Activated T-cell treated with anti-CD3 and anti-CD28 coated beads for 24 hours (primary cell): ENCODE measurements around the gene ANKRD34A.
"Not testable (repeated sequence)": the region's sequence is repeated elsewhere in the genome, so short reads cannot be mapped to it uniquely, and the experiment has no call there.

Experiments
- DNase-seq: peaks from one replicate; pipeline ENCODE4 v3.0.0-alpha.2; 2020; ENCODE audit warnings: low read depth

Gene ANKRD34A

DNA sequence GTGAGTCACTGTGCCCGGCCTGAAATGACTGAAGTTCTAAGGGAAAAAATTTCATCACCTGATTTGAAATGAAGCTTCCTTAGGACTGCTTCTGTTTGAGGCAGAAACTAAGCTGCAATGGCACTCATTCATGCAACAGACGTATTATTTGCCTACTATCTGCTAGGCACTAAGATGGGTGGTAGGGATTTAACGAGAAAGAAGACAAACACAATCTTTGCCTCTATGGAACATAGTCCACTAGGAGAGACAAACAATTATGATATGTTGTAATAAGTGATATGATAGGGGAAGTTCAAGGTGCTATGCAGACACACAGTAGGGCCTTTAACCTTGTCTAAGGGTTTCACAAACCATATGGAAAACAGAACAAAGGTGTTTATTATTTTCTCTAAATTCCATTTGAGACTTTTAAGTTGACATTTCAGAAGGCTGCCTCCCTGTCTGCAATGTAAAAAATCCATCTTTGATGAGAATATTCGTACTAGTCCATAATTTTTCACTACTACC, 17.8 kb downstream of the ANKRD34A start:
- no peak for DNase-seq

DNA sequence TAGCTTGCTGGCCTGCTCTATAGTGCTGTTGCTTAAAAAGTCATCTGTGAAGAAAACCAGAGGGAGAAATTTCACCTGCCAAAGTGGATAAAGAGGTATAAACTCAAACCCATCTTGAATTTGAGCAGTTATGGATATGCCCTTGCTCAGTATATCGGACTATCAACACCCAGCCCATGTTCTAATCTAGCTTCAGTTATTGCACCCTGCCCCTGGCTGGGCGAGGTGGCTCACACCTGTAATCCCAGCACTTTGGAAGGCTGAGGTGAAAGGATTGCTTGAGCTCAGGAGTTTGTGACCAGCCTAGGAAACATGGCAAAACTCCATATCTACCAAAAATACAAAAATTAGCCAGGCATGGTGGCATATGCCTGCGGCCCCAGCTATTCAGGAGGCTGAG, 19.8 kb downstream of the ANKRD34A start:
- DNase-seq, result no peak

- DNase-seq, result no peak
Observed at GRCh38 chr1:145942871-145943270, 21.5 kb downstream of the ANKRD34A start.

DNA sequence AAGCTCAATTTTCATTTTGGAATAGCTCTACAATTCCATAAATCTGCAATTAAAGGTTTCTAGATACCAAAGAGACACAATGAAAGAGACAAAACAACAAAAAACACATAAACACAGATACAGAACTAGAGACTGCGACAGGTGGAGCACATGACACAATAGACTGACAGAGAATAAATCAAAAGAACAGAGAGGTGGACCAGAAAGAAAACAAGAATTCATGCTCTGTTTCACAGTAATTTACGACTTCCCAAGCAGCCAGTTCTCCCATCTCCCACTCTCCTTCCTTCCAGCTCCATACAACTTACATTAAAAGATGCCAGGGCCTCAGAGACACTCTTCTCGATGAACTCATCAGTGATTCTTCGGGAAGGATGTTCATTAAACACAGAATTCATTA, 22.0 kb downstream of the ANKRD34A start:
- no peak for DNase-seq

DNA sequence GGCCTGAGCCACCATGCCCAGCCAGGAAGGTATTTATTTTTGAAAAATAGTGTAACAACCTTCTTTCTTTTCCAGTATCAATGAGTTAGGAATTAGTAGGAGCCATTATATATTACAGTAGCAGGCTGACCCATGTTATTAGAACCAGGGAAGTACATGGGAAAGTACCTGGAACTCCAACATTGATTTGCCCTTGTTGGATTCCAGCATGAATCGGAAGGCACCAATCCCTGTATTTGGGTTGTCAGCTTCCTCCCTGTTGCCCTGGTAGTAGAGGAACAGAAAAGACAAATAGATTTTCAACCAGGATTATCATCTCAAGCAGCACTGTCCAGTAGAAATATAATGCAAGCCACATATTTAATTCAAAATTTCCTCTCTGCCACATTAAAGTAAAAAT, 26.9 kb downstream of the ANKRD34A start:
- DNase-seq, result no peak

DNA sequence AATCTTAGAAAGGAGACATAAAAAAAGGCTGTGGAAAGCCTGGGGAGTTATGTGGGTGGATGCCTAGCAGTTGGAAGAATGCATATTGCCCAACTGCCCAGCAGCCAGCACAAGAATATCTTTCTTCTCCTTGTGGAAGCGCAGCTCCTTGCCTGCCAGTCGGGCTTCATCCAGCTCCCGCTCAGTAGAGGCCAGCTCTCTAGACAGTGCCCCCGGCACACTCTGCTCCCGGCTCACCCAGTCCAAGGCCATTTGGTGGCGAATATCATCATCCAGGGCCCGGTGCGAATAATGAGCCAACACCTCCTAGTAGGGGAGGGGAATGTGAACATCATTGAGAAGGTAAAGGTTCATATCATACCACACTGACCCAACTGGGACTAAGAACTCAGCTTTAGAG, 28.1 kb downstream of the ANKRD34A start:
- no peak for DNase-seq

DNA sequence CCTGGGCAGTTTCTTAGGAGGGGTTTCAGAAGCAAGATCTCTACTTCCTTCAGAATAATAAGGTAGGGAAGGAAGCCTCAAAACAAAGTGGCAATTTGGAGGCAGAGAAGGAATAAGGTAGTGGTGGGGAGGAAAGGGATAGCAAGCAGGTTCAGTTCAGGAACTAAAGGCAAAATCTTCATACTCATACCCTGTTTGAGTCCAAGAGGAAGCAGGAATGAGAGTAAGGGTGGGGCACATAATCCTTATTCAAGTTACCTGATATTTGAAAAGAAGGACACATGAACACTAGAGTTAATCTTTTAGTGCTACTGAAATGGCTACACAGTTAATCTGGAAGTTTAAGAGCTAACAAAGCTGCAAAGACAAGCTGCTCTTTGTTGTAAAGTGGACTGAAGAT, 28.7 kb downstream of the ANKRD34A start:
- no peak for DNase-seq

DNA sequence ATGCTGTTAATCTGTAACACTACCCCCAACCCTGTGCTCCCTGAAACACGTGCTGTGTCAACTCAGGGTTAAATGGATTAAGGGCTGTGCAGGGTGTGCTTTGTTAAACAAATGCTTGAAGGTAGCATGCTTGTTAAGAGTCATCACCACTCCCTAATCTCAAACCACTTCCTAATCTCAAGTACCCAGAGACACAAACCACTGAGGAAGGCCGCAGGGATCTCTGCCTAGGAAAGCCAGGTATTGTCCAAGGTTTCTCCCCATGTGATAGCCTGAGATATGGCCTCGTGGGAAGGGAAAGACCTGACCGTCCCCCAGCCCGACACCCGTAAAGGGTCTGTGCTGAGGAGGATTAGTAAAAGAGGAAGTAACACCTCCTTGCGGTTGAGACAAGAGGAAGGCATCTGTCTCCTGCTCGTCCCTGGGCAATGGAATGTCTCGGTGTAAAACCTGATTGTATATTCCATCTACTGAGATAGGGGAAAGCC, 31.8 kb downstream of the ANKRD34A start:
- not testable (repeated sequence) for DNase-seq

DNA sequence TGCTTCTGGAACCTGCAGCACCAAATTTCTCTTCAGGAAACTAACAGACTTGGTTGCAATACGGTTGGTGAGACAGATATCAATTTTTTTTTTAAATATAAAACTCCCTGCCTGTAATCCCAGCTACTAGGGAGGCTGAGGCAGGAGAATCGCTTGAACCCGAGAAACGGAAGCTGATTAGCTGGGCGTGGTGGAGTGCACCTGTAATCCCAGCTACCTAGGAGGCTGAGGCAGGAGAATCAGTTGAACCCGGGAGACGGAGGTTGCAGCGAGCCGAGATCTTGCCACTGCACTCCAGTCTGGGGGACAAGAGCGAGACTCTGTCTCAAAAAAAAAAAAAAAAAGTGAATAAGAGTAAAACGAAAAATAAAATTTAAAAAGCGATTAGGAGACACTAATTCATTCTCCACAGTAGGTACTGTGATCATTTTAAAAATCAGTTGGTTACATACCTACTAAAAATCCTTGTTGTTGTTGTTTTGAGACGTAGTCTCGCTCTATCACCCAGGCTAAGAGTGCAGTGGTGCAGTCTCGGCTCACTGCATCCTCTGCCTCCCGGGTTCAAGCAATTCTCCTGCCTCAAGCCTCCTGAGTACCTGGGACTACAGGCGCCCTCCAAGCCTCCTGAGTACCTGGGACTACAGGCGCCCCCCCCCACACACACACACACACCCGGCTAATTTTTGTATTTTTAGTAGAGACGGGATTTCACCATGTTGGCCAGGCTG, 36.3 kb downstream of the ANKRD34A start:
- no peak for DNase-seq

DNA sequence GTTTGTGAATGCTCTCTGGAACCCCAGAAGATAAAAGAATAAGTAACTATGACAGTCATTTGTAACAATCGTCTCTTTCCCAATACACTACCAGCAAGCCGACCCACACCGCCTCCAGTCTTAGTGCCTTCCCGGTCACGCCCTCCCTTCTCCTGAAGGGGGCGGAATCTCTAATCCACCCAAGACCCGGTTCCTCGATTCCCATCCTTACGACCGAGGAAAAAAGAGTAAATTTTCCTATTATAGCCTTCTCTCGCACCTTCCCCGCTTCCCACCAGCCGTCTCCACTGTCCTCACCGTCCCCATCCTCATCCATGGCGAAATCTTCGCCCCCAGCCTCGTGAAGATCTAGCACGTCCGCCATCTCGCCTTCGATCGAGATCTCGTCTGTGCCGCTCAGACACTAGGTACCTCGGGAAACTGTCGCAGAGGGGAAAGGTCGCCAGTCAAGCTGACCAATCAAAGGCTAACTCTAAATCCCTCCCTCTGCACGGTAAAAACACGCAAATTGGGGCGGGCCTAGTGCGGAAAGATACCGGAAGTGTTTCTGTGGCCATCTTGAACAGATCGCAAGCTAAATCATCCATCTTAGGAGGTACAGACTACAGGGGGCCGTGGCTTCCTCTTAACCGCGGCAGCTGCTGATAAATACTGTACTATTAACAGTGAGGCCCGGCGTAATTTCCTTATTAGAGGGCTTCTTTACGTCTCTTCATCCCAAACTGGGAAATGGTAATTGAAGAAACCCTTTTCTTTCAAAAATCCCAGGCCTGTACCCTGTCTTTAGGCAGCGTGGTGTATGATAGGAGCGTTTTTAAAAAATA, 37.1 kb downstream of the ANKRD34A start, which contains the start of gene RBM8A:
TSS of gene RBM8A (minus strand) at position 422 of the 824 bp plus-strand sequence. CDS start at position 364, 58 bp downstream.
- DNase-seq, result peak; percentile 93

DNA sequence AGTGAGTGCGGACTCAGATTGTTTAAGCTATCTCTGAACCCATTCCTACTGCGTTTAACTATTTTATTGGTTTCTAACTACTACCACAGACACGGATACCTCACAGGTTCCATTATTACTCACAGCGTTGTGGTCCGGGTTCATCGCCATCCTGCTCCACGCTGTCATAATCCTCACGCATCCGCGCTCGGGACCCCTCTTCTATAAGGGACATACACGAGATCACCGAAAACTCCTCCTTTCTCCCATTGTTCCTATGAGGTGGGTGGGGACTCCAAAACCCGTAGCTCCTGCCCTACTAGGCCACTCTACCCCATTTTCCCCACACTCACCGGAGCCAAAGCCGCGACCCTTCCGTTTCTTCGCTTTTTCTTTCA, 37.7 kb downstream of the ANKRD34A start:
- no peak for DNase-seq

GRCh38 chr1:145922266-145922665, 42.1 kb downstream of the ANKRD34A start:
- no peak for DNase-seq

DNA sequence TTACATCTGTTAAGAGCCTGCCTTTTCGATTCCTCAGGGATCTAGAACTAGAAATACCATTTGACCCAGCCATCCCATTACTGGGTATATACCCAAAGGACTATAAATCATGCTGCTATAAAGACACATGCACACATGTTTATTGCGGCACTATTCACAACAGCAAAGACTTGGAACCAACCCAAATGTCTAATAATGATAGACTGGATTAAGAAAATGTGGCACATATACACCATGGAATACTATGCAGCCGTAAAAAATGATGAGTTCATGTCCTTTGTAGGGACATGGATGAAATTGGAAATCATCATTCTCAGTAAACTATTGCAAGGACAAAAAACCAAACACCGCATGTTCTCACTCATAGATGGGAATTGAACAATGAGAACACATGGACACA, 44.1 kb downstream of the ANKRD34A start:
- not testable (repeated sequence) for DNase-seq

DNA sequence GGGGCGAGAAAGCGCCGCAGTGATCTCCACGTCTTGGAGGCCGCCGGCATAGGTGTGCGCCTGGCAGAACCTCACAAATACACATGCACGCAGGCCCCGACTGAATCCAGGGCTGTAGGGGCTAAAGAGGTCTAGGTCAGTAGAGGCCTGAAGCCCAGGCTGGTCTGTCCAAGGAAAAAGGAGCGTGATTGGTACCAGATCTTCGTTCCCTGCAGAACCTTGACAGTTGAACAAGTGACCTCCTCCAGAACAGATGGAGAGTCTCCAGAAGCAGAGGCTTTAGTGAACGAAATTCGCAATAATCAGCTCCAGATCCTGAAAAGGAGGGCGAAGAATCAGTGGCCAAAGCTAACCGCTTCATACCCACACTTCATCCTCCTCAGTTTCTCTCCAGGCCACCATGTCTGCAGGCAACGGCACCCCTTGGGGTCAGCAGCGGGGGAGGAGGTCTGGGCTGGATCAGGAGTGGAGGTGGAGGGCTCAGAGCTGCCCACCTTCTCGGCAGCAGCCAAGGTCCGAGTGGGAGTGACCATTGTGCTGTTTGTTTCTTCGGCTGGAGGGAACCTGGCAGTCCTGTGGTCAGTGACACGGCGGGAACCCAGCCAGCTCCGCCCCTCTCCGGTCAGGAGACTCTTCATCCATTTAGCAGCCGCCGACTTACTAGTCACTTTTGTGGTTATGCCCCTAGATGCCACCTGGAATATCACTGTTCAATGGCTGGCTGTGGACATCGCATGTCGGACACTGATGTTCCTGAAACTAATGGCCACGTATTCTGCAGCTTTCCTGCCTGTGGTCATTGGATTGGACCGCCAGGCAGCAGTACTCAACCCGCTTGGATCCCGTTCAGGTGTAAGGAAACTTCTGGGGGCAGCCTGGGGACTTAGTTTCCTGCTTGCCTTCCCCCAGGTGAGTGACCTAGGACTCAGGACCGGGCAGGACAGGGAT, 45.1 kb downstream of the ANKRD34A start:
- no peak for DNase-seq

DNA sequence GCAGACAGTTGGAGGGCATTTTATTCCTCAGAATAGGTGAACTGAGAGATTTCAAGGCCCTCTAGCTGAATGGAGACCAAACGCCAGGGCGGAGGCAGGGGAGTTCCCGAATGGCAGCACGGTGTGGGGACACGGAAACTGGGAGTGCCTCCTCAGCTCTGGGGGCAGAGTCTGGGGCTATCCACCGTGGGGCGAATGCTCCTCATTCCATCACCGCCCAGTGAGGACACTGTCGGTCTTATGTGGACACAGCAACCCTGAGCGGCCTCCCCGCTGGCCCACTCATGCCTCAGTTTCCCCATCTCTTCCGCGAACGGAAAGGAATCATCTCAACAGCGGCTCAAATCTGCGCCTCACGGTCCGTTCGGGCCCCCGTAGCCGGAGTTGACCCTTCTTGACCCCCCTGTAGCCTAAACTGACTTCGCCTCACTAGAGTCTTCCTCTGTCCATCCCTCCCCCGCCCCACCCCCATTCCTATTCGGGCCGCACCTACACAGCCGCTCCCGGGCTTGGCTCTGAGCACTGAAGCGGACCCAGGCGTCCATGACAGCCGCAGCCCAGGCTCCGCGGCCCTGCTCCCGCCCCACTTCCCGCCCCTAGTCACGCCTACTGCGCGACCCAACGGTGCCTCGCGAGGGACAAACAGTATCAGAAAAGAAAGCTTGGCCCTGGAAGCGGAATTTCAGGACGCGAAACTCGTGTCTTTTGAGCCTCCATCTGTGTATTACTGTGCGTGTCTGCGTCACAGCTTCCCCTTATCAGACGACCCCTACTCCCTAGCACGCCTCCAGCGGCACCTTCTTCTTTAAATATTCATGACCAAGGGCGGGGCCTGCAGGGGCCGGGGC, 46.0 kb downstream of the ANKRD34A start, which contains the start of gene PEX11B:
TSS of gene PEX11B (minus strand) at position 574 of the 848 bp plus-strand sequence. CDS start at position 545, 29 bp downstream.
- DNase-seq, result peak; percentile 88

DNA sequence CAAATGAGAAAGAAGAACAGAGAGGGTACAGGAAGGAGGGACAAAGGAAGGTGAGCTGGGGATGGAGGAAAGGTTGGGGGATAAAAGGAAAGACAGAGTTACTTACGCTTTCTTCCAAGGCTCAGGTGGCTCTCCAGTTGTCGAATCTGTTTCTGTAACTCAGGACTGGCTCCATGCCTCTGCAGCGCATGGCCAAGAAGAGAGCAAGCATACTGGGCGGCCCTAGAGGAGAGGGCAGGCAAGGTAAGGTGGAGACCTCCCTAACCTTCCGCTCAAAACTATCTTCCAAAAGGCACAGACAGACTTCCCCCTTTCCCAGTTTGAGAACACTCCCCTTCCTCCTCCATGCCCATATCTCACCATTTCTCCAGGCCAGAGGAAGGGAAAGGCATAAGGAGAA, 46.8 kb downstream of the ANKRD34A start:
- DNase-seq, result no peak

DNA sequence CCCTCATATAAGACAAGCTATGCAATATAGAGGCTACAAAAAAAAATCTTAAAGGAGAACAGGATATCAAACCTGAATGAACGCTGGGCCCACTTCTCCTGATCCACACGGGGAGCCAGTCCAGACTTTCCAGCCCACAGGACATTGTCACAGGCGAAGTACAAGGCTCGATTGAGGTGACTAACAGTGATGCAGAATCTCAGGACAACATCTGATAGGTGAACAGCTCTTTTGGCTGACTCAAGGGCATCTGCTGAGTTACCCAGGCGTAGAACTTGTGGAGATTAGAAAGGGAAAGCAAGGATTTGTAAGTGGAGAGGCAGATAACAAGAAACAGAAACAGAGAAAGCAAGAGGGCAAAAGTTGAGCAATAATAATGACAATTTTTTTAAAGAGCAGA, 47.6 kb downstream of the ANKRD34A start:
- no peak for DNase-seq

GRCh38 chr1:145912128-145912641, 52.2 kb downstream of the ANKRD34A start:
- no peak for DNase-seq
